Measurements from ENCODE around the gene SGPP1.

DNA sequence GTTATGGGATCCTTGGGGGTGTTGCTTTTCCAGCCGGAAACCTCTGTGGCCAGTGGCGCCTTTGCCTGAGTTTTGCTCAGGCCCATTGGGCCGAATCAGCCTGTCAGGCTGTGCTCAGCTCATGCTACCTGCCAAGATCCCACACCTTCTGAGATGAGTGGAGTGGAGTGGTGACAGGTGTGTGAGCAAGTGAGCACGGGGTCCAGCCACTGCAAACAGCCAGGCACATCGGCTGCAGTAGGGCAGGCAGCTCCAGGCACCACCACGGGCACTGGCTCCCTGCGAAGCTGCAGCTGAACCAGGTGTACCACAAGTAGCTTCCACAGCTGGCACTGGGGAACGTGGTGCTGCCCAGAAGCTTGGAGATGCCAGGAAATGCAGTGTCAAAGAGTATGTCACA is 65.1 kb downstream of the SGPP1 start:
- TF ChIP-seq RAD21 (IDR thresholded peaks at IDR 0.05; ENCODE audit: low read depth) (no peak), EZH2 (IDR thresholded peaks at IDR 0.05) (no peak), POLR2AphosphoS5 (IDR thresholded peaks at IDR 0.05; ENCODE audit: low read depth, low read length) (no peak), SIN3A (IDR thresholded peaks at IDR 0.05; ENCODE audit: low read depth) (no peak)

Data from HCT116 (cell line).